ENCODE results near the gene PIMREG.

The PIMREG gene

GRCh38 chr17:6462692-6463091 lies 18.4 kb downstream of the PIMREG start:
- no peak for DNase-seq

DNA sequence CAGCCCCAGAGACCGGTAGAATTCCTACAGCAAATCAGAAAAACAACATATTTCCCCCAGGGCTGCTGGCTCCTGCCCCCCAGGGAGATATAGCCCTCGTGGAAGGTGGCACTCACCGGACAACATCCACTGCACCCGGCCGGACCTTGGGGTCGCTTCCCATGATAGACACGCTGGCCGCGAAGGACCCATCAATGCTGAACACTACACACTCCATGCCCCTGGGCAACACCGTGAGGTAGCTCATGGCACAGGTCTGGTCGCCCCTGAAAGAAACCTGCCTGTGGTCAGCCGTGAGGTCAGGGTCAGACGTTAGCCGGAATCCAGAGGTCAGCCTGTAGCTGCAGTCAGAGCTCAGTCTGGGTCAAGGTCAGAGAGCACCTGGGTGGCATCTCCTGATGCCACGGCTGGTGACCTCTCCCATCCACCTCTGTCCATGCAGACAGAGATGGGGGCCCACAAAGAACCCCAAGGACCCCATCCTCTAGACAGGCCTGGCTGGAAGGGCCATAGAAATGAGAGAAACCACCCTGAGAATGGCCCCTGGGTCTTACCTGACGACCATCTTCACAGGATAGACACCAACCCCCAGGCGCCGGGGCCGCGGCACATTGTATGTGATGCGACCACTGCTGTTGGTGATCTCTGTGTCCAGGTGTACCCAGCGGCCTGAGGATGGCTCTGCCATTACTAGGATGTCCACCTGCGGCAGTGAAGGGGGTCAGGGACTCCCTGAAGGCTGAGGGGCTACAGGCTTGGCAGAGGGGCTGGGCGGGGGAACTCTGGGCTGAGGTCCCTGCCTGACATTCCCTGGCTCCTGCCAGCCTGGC lies 19.6 kb downstream of the PIMREG start:
- no peak for DNase-seq

- DNase-seq = no peak
Observed at GRCh38 chr17:6464446-6465041, 20.3 kb downstream of the PIMREG start.

DNA sequence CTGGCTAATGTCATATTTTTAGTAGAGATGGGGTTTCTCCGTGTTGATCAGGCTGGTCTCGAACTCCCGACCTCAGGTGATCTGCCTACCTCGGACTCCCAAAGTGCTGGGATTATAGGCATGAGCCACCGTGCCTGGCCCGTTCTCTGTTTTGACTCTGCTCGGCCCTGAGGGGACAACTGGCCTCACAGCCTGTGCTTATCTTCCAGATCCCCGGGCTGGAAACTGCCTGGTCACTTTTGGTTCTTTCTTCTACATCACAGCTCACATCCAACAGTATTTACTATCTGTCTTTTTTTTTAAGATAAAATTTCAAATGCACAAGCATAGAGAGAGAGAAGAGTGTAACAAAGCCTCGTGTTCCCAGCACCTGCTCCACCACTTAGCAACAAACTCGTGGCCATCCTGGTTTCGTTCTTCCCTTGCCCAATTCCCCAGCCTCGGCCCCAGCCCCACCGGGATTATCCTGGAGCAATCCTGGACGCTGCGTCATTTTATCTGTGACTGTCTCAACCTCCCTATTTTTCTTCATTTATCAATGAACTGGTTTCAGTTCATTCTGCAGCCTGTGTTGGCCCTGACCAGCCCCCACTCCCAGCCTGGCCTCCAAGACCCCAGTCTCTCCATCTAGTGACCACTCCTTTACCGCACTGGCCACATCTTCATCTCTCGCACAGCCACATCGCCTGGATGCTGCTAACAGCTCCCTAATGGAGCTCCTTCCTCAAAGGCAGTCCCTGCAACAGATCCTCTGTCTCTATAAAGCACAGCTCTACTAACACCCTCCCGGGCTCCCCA lies 21.1 kb downstream of the PIMREG start:
- no peak for DNase-seq

- no peak for DNase-seq
Observed at GRCh38 chr17:6467567-6467966, 23.3 kb downstream of the PIMREG start.

- DNase-seq = no peak
Observed at GRCh38 chr17:6468051-6468790, 24.0 kb downstream of the PIMREG start.

- no peak for DNase-seq
Observed at GRCh38 chr17:6470146-6470718, 26.0 kb downstream of the PIMREG start.

GRCh38 chr17:6470751-6471521 lies 26.7 kb downstream of the PIMREG start:
- no peak for DNase-seq

DNA sequence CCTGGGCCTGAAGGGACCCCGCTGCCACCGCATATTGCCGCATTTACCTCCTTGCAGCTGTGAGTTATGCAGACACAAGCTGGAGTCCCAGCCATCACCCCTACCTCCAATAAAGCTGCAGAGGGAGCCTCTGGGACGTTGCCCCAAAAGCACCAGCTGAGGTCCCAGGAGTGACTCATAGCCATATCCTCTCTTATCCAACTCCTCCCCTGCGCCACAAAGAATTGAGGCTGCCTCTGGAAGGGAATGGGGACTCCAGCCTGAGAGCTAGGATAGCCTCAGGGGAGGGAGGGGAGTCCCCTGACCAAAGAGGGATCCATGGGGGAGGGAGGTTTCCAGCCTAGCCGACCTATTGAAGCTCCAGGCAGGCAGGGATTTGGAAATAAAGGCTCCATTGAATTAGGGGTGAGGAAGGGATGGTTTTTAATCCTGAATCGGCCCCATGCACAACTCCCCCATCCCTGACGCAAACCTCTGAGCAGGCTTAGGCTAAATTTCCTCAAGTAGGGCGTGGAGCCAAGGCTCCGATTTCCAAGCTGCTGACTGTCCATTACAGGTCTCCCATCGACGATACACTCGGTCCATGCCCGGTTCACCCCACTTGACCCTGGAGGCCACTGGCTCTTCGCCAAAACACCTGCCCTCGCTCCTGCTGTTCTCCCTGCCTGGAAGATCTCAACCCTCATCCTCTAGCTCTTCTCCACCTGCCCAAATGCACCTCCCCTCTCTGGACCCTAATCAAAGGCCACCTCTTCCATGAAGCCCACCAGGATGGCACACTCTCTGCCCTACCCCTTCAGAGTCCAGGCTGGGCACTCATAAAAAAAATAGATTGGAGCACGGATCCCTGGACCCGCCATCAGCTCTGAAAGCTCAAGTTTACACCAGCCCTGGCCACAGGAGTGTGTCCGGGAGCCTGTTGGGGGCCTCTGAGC lies 27.5 kb downstream of the PIMREG start:
- no peak for DNase-seq

DNA sequence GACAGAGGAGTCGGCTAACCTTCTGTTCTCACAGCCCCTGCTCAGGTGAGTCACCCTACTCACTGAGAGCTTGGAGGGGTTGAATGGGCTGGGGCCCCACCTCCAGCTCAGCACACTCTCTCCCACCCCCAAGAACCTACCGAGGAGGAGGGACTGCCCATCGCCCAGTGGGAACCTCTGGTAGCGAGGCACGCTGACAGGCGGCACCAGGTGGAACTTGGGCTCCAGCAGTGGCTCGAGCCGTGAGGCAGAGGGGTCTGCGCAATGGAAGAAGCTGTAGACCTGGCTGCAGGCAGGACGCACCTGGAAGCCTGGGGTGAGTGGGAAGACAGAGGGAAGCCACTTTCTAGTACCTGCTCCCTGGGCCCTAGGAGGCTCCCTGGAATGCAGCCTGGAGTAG lies 28.3 kb downstream of the PIMREG start:
- no peak for DNase-seq

DNA sequence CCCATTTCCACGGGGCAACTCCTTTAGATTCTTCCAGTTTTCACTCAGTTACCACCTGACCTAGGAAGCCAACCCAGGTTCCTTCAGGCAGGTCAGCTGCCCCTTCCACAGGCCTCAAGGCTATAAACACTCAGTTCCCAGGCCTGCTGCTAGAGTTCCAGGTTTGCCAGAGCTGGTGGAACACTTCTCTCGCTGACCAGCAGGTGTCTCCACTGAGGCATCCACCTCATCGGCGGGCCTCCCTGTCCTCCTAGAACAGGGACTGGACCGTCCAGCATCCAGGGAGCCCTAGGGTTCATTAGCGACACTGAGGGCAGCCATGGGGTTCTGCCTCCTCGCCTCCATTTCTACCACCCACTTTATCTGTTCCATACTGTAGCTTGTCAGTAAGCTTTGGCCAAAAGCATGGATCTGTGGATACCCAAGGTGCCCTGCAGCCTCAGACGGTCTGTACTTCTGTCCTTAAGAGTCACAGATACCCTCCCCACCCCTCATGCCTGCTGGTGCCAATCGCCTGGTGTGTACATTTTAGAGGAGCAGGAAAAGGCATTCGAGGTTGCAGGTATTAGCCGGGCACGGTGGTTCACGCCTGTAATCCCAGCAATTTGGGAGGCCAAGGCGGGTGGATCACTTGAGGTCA lies 29.0 kb downstream of the PIMREG start:
- DNase-seq = no peak

GRCh38 chr17:6474376-6474775 lies 30.1 kb downstream of the PIMREG start:
- DNase-seq = no peak

DNA sequence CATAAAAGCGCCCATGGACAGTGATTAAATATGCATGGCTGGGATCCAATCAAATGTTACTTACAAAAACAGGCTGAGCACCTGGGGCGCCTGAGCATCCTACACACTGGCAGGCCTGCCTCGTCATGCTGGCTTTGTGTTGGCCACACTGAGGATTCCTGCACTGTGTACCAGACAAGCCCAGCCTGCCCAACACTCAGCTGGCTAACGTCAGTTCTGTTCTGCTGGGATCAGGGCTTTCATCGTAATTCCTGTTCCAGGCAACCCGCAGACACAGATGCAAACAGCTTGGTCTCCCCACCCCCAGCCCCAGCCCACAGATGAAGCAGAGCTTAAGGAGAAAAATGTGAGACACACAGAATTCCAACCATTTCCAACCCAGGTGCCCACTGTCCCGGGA lies 30.7 kb downstream of the PIMREG start:
- no peak for DNase-seq

DNA sequence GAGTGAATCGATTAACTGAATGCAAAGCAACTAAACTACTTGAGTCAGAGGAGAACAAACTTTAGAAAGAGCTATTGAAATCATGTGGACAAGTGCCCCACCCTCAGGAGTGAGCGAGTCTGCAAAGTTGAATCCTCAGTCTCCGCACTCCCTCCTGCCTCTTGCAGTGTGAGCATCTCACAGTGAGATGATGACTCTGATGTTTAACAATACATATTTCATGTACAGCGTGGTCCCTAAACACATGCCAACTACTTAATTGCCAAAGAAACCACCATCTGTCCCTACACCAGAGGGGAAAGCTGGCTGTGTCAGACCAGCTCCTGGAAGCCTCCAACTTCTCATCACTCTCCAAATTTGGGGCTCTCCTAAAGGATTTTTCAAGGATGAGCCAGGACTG lies 31.2 kb downstream of the PIMREG start:
- no peak for DNase-seq

- DNase-seq = no peak
Observed at GRCh38 chr17:6476076-6476809, 32.0 kb downstream of the PIMREG start.

- DNase-seq = no peak
Observed at GRCh38 chr17:6476810-6477179, 32.5 kb downstream of the PIMREG start.

GRCh38 chr17:6477831-6478383 lies 33.7 kb downstream of the PIMREG start:
- DNase-seq = no peak

DNA sequence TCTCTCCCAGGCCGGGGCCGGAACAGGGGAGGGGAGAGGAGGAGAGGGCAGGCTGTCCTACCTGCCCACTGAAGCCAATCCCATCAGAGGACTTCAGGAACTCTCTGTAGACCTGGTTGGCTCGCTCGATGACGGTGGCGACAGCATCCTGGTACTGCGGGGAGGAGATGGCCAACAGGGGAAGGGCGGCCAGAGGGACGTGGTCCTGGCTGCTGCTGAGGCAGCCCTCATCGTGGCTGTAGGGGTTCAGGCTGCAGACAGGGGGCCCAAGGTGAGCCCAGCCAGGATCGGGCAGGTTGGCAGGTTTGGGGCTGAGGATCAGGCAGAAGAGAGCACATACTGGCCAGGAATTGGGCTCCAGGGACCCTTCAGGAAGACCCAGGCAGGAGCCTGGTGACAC lies 34.2 kb downstream of the PIMREG start:
- no peak for DNase-seq

DNA sequence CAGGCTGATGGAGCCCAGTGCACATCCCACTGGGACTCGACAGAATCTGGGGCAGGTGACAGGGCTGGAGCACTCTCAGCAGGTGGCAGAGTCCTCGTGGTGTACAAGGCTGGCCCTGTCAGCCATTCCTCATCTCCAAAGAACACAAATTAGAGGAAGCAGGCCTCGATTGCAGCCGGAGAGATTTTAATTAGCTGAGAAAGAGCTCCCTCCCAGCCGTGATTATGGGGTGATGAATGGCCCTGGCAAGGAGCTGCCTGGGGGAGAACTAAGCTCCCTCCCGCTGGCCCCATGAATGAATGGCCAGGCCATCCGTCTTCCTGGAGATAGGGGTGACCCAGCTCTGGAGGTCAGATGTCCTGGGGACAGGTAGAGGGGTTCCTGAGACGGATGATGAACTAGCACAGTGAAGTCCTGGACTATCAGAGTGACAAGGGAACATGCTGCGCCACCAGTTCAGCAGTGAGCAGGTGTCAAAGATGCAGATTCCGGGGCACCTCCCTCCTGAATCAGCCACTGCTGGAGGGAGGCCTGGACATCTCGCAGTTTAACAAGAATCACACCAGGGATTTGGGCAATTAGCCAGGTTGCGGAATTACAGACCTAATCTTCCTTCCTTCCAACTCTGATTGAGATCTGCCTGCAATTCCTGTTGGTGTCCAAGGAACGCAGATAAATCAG lies 35.5 kb downstream of the PIMREG start:
- no peak for DNase-seq
